Stimulated activated naive CD8-positive, alpha-beta T cell treated with anti-CD3 and anti-CD28 coated beads, Interleukin-15, amount 100 ng/mL, for 72 hours (primary cell): Measurements from ENCODE around the gene PDXDC1.
A peak's percentile ranks its signal among the peaks of the same experiment; 100 is the strongest.
"Not testable (repeated sequence)": the region's sequence is repeated elsewhere in the genome, so short reads cannot be mapped to it uniquely, and the experiment has no call there.

Source experiments
- ATAC-seq: fragments of 150-1000 bp; cut with Tn5 transposase; 2 replicates; pipeline ENCODE4 v1.10.0; 2021; ENCODE audit warnings: mild to moderate bottlenecking, moderate library complexity
- DNase-seq, 2 donors: peaks; one replicate each; pipeline ENCODE4 v3.0.0; 2021 to 2022
- H3K27ac Mint-ChIP-seq, 2 donors: one replicate each; pipeline ENCODE4 v1.8.0; 2022; ENCODE audit warnings: mild to moderate bottlenecking in 2 of 2, mixed read lengths in 2 of 2, moderate library complexity in 2 of 2
- H3K27me3 Mint-ChIP-seq: one replicate; pipeline ENCODE4 v1.8.0; 2022; ENCODE audit warnings: mixed read lengths
- H3K4me1 Mint-ChIP-seq: one replicate; pipeline ENCODE4 v1.8.0; 2022; ENCODE audit warnings: mild to moderate bottlenecking, mixed read lengths
- H3K4me3 Mint-ChIP-seq, 2 donors: one replicate each; pipeline ENCODE4 v1.8.0; 2022; ENCODE audit warnings: mild to moderate bottlenecking in 2 of 2, mixed read lengths in 2 of 2, moderate library complexity in 1 of 2
- H3K9me3 Mint-ChIP-seq, 2 donors: one replicate each; pipeline ENCODE4 v1.8.0; 2022; ENCODE audit warnings: mixed read lengths in 2 of 2

PDXDC1 gene

GRCh38 chr16:15093571-15093954 lies 118.7 kb downstream of the PDXDC1 start:
- peak overlapping the region; percentile 98 to 99 for H3K4me3 Mint-ChIP-seq
- H3K9me3 Mint-ChIP-seq, H3K27me3 Mint-ChIP-seq, ATAC-seq, DNase-seq: not testable (repeated sequence)
- peaks cover 29% of the 10 kb centered on the region for H3K4me1 Mint-ChIP-seq
- peak overlapping the region; percentile 95 to 99 for H3K27ac Mint-ChIP-seq

GRCh38 chr16:15093955-15094827 lies 119.4 kb downstream of the PDXDC1 start, which contains the start of gene RRN3:
Gene RRN3 (minus strand): TSS chr16:15094272. CDS start chr16:15094233, 39 bp downstream.
- peak within 1 kb of the TSS; percentile 98 to 99 for H3K4me3 Mint-ChIP-seq
- peak within 1 kb of the TSS; percentile 98 to 99 for H3K27ac Mint-ChIP-seq
- not testable (repeated sequence) for H3K27me3 Mint-ChIP-seq, H3K9me3 Mint-ChIP-seq
- H3K4me1 Mint-ChIP-seq, result peaks cover 25% of the 10 kb centered on the region
- ATAC-seq (peak; percentile 100), DNase-seq (peak; percentile 84 to 90)

DNA sequence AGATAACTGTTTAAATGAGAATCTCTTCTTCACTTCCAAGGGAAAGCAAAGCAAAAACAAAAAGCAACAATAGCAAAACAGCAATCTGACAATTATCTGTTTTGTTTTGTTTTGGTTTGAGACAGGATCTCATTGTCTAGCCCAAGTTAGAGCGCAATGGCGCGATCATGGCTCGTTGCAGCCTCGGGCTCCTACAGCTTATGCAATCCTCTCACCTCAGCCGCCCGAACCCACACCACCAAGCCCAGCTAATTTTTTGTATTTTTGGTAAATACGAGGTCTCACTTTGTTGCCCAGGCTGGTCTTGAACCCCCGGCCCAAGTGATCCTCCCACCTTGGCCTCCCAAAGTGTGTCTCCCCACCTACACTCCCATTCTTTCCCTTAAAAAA lies 121.8 kb downstream of the PDXDC1 start:
- H3K27ac Mint-ChIP-seq, ATAC-seq, H3K9me3 Mint-ChIP-seq, H3K4me3 Mint-ChIP-seq, H3K27me3 Mint-ChIP-seq, DNase-seq: not testable (repeated sequence)
- H3K4me1 Mint-ChIP-seq, result peaks cover 20% of the 10 kb centered on the region

DNA sequence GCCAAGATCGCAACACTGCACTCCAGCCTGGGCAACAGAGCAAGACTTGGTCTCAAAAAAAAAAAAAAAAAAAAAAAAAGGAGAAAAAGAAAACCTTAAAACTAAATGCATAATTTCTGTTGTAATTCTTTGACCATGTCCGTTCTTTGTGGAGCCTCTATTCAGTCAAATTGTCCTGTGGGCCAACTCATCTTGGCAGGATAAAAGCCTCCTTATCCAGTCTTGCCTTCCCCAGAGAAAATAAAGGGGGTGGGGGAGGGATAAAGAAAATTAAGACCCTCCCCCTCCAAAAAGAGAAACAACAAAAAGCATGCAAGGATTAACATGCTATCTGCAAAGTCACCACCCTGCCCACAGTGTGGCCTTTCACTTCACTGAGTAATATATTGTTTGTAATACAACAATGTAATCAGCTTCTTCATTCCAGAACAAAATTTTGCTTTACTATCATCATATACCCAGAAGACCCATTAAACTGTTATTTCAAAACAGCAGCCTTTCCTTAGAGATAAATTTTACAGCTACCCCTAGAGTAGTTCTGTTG lies 124.6 kb downstream of the PDXDC1 start:
- H3K27me3 Mint-ChIP-seq, H3K9me3 Mint-ChIP-seq, H3K4me3 Mint-ChIP-seq, H3K4me1 Mint-ChIP-seq, H3K27ac Mint-ChIP-seq, DNase-seq, ATAC-seq: not testable (repeated sequence)

GRCh38 chr16:15100372-15100987 lies 125.7 kb downstream of the PDXDC1 start:
- H3K4me3 Mint-ChIP-seq, H3K27me3 Mint-ChIP-seq, H3K27ac Mint-ChIP-seq, H3K4me1 Mint-ChIP-seq, DNase-seq, ATAC-seq, H3K9me3 Mint-ChIP-seq: not testable (repeated sequence)

- H3K4me3 Mint-ChIP-seq, ATAC-seq, H3K27me3 Mint-ChIP-seq, H3K9me3 Mint-ChIP-seq, H3K27ac Mint-ChIP-seq, H3K4me1 Mint-ChIP-seq, DNase-seq: not testable (repeated sequence)
These were observed 153.0 kb downstream of the PDXDC1 start for GRCh38 chr16:15127641-15128425.

GRCh38 chr16:15130256-15130932 lies 155.6 kb downstream of the PDXDC1 start:
- not testable (repeated sequence) for DNase-seq, H3K27ac Mint-ChIP-seq, H3K4me1 Mint-ChIP-seq, H3K9me3 Mint-ChIP-seq, ATAC-seq, H3K27me3 Mint-ChIP-seq, H3K4me3 Mint-ChIP-seq

DNA sequence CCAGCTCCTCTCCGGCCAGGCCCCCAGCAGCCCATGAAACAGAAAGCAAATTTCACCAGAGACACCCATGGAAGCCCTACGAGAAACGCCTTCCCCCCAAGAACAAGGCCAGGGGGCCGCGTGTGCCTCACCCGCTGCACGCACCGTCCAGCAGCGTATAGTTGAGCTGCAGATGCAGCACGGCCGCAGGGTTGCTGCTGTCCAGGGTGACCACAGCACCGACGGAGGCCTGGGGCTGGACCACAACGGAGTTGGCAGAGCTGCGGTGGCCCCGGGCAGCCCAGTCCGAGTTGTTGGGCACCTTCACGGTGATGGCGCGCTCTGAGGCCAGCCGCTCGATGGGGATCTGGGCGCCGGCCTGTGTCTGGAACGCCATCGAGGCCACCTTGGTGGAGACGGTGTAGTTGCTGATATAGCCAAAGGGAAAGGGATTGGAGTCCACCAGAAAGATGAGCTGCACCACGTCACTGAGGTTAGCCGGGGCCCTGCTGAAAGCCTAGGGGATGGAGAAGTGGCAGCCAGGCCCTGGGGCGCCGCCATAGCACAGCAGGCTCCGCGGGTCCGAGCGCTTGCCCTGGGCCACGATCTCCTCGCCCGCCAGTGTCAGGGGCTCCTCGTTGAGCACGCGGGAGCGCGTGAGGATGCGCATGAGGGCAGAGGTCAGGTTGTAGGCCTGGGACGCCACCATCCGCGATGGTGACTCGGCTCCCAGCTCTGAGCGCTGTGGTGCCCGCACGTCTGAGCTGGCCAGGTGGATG lies 156.3 kb downstream of the PDXDC1 start:
- not testable (repeated sequence) for H3K27ac Mint-ChIP-seq, ATAC-seq, H3K4me3 Mint-ChIP-seq, H3K4me1 Mint-ChIP-seq, H3K9me3 Mint-ChIP-seq, H3K27me3 Mint-ChIP-seq, DNase-seq

GRCh38 chr16:15132719-15133428 lies 158.0 kb downstream of the PDXDC1 start:
- not testable (repeated sequence) for H3K27ac Mint-ChIP-seq, H3K4me1 Mint-ChIP-seq, H3K9me3 Mint-ChIP-seq, H3K4me3 Mint-ChIP-seq, DNase-seq, H3K27me3 Mint-ChIP-seq, ATAC-seq

GRCh38 chr16:15133554-15133953 lies 158.7 kb downstream of the PDXDC1 start:
- not testable (repeated sequence) for ATAC-seq, H3K27me3 Mint-ChIP-seq, DNase-seq, H3K9me3 Mint-ChIP-seq, H3K4me3 Mint-ChIP-seq, H3K4me1 Mint-ChIP-seq, H3K27ac Mint-ChIP-seq

GRCh38 chr16:15134752-15135482 lies 160.1 kb downstream of the PDXDC1 start:
- not testable (repeated sequence) for ATAC-seq

DNA sequence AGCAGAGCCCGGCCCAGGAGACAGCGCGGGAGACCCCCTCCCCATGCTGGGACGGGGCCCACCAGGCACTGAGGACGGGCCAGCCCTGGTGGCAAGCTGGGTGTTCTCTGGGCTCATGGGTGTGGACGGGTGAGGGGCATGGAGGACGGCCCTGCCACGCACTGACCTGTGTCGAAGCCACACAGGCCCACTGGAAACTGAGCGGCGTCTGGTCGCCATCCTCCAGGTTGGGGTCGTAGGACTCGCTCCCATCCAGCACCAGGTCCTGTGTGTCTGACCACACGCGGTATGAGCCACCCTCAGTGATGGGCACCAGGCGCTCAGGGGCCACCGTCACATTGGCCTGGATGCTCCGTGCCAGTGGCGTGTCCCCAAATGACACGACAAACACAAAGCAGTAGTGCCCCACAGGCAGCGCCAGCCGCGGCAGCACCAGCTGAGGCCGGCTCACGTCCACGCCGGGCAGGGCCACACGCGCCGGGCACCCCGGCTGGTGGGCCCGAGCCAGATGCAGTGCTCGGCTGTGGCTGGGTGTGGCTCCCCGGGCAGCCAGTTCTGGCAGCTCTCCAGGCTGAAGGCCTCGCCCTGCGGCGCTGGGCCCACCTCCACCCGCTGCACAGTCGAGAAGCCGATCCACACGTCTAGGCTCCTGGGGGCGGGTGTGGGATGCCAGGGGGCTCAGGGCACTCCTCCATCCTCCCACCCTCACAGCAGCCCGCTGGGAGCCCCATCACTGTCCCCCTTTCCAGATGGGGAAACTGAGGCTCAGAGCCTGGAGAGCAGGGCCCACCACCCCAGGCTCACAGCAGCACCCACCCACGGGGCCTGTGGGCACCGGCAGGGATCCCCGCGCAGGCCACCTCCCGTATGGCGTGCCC lies 160.9 kb downstream of the PDXDC1 start:
- peak; percentile 58 for ATAC-seq
- H3K27ac Mint-ChIP-seq, H3K4me3 Mint-ChIP-seq, H3K27me3 Mint-ChIP-seq, DNase-seq, H3K4me1 Mint-ChIP-seq, H3K9me3 Mint-ChIP-seq: not testable (repeated sequence)

More at GRCh38 chr16:15134752-15135482, 160.1 kb downstream of the PDXDC1 start:
- not testable (repeated sequence) for H3K27ac Mint-ChIP-seq, DNase-seq, H3K4me3 Mint-ChIP-seq, H3K4me1 Mint-ChIP-seq, H3K27me3 Mint-ChIP-seq, H3K9me3 Mint-ChIP-seq

DNA sequence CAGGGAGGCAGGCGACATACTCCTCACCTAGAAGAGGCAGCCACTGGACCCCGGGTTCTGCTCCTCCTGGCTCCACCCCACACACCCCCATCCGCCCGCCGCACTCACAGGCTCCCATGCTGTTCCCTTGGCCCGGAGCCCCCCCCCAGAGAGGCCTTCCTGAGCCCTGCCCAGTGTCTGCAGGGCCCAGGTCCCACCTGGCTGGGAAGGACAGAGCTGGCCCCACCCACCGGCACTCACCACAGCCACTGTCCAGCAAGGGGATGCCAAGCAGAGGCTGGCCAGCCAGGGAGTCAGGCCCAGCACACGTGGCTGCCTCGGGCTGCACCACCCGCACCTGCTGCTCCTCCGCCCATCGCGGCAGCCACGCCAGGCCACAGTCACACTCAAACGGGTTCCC lies 162.7 kb downstream of the PDXDC1 start:
- not testable (repeated sequence) for ATAC-seq, H3K9me3 Mint-ChIP-seq

More for the DNA sequence above, 162.7 kb downstream of the PDXDC1 start:
- DNase-seq, H3K27ac Mint-ChIP-seq, H3K27me3 Mint-ChIP-seq, H3K4me3 Mint-ChIP-seq, H3K4me1 Mint-ChIP-seq: not testable (repeated sequence)
